ENCODE data around the gene SV2B.

The SV2B gene

DNA sequence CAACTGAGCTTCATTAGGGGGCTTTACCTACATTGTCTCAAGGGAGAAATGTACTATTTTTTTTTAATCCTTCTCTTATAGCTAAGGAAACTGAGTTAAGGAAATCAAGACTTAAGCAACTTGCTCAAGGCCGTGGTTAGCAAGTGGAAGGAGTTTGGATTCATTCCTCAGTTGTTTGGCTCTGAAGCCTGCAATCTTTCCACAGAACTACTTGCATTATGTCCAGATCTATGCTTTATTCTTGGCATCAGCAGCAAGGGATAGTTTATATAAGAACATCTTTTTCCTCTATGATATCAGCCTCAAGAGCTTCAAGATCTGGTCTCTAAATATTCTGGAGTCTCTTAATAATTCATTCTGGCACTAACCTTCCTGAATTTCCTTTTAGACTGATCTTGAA, 182.4 kb downstream of the SV2B start:
- no peak for DNase-seq

DNA sequence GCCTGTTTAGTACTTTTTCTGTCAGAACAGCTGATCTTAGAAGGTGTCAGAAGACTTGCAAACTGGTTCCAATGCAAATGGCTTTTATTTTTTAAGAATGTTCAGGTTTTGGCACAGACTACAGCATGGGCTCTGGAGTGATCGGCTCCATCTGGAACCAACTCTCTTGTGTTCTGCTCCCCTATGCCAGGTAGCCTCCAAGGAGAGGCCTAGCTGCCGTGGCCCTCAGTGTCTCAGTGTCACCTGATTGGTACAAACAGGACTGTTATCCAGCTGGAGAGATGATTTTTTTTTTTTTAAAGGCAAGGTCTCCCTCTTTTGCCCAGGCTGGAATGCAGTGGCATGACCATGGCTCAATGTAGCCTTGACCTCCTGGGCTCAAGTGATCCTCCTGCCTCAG, 183.1 kb downstream of the SV2B start:
- DNase-seq: no peak

DNA sequence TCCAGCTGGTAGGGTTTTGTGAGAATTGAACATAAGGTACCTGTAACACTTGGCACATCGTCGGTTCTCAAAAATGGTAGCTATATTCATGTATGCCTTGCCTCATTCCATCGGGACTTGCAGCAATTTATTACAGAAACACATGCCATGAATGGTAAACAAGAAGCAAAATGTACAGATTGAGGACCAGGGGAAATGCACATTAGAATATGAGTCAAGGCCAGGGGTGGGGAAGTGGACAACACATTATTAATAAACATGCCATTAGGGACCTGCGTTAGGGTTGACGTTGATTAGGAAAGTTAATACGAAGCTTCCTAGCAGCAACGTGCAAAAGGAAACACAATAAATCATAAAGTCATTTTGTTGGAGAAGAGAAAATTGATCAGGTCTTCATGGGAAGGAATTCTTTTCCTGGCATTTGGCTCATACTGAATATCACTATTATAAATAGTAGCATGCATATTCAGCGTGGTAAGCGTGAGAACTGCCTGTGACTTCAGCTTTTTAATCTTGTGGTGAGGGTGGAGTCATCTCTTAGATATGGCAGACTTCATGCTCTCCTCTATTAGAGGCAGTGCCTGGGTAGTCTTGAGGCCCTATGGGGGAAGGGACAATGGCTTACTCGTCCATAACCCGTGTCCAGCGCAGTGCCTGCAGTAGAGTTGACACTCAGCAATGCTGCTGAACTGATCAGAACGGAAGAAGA, 184.9 kb downstream of the SV2B start:
- DNase-seq: no peak

DNA sequence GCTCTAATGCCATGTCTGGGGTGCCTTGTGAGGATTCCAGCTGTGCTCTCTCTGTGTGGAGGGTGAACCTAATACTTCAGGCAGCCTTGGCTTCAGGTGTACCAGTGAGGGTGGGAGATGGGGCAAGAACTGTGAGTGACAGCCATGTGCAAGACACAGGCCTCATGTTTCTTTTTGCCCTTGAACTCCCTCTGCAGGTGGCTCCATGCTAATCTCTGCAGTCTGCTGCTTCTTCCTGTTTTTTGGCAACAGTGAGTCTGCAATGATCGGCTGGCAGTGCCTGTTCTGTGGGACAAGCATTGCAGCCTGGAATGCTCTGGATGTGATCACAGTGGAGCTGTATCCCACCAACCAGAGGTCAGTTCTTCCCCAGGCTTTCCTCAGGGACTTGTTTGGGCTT, 189.3 kb downstream of the SV2B start:
- DNase-seq: no peak

DNA sequence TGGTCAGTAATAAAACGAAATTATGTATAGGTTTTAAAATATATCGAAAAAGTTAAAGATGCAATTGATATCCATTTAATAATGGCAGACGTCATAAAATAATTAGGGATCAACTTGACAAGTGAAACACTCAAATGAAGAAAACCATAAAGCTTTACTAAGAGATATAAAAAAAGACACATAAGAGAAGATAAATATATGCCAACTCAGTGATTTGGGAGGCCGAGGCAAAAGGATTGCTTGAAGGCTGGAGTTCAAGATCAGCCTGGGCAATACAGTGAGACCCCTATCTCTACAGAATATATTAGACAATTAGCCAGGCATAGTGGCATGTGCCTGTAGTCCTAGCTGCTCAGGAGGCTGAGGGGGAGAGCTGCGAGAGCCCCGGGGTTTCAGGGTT, 190.5 kb downstream of the SV2B start:
- DNase-seq: no peak

DNA sequence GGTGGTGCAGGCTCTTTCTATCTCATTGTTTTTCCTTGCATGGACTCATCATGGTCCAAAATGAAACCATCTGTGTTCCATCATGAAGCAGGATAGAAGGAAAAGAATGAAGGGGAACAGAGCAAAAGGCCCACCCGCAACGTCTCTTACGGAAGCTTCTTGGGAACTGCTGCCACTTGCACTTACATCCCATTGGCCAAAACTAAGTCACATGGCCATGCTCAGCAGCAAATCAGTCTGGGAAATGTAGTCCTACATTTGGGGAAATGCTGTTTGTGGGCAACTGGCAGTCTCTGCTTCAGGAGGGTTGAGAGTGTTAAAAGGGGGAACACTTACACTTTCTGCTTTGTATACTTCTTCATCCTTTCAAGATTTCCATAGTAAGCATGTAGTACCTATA, 191.6 kb downstream of the SV2B start:
- DNase-seq: no peak

DNA sequence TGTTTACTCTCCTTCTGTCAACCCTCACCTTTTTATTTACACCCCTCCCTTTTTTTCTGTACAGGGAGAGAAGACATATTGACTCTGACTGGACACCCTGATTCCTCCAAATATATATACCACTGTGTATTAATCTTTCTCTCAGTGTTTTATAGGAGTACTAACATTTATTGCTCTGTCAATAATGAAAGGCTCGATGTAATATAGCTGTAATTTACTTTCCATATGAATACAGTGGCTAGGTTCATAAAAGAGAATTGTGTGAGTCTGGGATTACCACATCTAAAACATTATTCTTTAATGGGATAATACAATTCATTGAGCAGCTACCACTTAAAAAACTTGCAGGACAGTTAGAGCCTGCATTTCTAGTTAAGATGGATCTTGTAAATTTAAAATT, 194.3 kb downstream of the SV2B start:
- DNase-seq: no peak

DNA sequence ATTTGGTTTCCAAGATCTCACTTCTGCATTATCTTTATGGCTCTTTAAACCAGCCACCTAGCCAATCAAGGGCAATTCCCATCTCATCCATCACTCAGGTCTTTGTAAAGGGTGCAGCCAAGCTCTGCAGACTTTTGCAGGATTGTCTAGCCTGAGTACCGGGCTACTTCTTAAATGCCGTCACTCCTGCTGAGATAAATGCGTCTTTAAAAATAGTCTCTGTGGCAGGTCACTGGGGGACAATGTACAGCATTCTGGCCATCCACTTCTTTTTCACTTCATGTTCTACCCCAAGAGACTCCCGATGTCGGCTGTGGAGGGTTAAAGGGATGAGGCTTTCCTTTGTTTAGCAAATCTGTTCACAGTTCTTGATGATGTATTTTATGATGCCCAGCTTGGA, 194.7 kb downstream of the SV2B start:
- DNase-seq: no peak

DNA sequence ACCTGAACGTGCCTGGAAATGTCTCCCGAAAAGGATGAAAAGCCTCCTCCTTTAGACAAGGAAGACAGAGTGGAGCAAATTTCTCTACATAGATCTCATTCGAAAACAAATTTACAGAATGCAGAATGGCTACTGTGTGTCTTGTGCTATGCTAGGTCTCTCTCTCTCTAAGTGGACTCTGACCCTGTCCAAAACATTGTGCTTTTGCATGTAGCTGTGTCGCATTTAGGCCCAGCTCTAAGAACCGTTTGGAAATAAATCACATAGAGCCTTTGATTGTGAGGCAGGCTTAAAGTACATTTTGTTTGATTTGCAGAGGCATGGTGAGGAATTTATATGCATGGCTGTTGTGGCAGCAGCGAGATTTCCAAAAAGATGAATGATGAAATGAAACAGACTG, 198.0 kb downstream of the SV2B start:
- no peak for DNase-seq

DNA sequence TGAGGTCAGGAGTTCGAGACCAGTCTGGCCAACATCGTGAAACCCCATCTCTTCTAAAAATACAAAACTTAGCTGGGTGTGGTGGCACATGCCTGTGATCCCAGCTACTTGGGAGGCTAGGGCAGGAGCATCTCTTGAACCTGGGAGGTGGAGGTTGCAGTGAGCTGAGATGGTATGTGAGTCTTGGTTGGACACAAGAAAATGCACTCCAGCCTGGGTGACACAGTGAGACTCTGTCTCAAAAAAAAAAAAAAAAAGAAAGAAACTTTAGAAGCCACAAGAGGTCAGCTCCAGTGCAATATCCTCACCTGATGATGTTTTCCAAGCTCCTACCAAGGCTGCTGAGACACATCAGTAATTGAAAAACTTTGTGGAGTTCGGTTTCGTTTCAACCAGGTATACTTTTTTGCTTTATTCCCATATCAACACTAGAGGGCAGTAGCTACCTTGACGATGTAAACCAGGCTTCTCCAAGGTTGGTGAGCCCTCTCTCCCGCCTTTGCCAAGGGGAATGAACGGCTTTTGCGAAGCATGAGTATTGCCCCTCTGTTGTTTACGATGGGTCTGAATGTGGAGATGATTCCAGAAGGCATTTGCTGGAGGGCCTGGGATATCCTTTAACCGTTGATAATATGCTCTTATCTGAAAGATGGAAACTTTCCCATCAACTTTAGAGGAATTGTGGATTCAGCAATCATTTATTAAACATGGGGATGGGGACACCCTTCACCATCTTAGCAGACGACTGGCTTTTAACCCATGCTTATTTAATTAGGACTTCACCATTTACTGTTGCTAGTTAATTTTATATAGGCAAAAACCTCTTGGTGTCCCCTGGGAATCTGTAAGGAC, 202.8 kb downstream of the SV2B start:
- no peak for DNase-seq

DNA sequence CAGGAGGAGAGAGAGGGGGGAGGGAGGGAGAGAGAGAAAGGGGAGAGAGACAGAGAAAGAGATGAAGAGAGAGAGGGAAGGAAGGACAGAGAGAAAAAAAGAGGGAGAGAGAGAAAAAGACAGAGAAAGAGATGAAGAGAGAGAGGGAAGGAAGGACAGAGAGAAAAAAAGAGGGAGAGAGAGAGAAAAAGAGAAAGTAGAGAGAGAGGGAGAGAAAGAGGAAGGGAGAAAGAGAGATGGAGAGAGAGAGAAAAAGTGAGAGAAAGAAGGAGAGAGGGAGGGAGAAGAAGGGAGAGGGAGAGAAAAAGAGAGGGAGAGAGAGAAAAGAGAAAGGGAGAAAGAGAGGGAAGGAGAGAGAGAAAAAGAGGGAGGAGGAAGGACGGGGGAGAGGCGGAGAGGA, 204.2 kb downstream of the SV2B start:
- DNase-seq: no peak

DNA sequence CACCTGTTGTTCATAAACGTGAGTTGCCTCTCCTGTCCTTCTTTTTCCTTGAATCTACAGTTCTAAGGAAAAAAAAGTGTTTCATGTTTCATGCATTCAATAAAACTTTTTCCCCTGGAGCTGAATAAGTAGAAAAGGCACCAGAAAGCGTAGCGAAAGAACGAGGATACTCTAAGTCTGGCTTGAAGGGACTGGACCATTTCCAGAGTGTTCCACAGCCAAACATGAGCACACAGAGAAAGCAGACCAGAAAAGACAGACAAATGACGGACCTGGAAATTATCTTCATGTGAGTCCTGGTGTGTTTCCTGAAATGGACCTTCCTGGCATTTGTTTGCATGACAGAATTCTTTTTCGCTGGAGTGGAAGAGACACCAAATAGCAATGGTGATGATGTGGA, 204.7 kb downstream of the SV2B start:
- no peak for DNase-seq

DNA sequence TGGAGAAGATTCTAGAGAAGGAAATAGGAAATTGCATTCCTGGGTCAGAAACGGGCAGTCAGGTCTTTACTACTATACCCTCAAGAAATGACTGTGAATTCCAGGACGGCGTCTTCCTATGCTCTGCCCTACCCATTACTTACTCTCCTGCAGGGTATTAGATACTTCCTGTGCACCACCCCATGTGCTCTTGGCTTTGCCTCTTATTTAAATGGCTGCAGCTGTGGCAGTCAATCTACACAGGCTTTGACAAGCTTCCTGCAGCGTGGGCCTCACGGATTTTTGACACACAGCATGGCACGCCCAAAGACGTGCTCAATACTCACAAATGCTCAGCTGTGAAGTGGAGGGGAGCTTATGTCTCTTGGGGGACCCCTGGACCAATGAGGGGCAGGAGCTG, 206.1 kb downstream of the SV2B start:
- no peak for DNase-seq

DNA sequence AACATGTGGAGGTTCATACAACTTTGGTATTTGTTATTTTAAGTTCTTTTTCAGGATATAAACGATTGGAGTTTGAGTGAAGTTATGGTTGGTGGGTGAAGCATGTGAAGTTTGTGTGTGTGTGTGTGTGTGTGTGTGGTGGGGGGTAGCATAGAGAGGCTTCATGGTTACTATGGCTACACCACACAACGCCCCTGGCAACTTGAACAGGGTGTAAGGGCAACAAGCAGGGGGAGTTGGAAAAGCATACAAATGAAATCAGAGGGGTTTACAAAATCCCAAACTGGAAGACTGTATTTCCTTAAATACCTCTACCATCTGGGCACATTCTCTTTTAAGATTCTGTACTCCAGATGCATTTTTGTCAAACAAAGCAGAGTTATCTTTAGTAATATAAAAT, 207.5 kb downstream of the SV2B start:
- no peak for DNase-seq

DNA sequence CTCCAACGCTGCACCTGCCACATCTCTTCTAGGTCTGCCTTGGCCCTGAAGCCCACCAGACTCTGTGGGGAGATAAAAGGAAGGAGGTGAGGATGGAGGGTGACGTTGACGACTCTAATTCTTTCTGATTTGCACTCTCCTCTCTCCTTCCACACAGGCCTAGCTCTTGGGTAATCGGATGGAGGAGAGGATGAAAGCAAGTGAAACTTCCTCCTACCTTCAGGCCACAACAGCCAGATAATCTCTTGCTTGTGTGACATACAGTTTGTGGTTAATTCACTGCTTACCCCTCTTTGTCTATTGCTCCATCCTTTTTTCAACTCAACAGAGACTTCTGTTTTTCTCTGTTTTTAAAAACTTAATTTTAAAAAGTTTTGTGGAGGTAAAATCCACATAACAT, 208.1 kb downstream of the SV2B start:
- DNase-seq: no peak

DNA sequence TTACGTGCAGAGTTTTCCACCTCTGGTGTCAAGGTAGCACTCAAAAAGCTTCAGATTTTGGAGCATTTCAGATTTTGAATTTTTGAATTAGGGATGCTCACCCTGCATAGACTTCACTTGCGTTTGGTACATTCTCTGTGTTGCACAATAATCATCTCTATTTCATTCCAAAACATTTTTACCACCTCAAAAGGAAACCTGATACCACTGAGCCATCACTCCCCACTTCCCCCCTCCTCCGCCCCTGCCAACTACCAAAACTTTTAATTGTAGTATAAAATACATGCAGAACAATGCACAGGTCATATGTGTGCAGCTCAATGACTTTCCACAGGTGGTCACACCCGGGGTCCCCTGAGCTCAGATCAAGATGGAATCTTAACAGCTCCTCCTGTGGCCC, 208.8 kb downstream of the SV2B start:
- peak in 1 of 2 experiments; percentile 20 for DNase-seq

DNA sequence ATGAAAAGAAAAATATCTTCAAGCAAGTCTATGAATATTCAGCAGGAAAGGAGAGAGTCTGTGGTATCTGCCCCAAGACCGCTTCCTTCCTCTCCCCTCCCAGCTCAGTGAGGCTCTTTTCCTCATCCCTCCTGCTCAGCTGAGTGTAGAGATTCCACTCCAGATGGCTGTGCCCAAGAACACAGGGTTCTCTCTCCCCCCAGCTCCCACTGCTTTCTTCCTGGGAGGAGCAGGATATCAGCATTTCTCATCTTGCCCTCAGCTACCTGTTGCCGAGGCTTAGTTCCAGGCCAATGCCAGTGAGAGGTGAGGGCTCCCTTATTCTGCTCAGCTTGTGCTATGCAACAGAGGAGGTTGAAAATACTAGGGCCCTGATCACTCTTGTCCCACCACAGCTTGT, 211.9 kb downstream of the SV2B start:
- no peak for DNase-seq

DNA sequence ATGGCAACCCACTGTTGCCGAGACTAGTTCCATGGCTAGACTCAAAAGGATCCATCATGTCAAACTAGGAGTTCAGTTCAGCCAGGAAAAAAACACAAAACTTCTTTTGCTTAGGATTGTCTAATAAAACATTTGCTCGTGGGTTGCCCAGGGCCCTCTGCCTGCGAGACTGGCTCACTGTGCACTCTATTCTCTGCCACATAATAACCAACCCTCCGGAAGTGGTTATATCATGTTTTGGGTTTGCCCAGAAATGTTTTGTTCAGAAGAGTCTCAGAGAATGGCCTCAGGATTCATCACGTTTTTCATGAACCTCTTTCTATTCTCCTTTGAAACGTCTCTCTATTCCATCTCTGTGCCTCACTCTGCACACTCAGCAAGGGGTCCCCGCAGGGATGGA, 216.1 kb downstream of the SV2B start:
- no peak for DNase-seq

DNA sequence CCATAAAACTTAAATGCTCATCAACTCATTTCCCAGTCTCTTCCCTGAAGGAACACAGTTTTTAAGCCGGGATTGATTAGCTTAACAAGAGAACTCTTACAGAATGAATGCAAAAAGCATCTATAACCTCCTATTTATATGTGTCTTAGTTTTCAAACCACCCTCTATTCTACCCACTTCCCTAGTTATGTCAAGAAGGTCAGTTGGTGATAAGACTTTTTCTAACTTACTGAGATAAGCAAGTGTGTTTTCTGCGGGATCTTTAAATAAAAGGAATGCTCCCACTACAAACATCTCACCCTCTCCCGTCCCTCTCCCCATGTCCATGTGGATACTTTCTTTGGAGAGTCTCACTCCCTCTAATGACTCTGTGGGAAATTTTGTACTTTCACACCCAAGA, 218.5 kb downstream of the SV2B start:
- DNase-seq: no peak

DNA sequence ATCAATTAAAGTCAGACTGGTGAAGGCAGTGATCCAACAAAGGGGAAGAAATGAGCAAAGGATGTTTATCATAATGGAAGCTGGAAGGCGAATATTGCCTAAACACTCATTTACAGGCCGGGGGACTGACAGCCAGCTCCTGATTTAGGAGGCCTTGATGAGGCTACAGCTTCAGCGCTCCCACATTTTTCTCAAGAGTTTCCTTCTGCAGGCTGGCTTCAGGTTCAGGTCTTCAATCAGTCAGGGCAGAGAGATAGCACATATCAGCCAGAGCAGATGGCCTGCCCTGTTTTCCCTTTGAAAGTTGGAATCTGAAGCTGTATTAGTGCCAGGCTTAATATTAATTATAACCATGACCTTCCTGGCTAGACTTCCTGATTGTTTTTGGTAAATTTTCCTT, 218.9 kb downstream of the SV2B start:
- DNase-seq: no peak

DNA sequence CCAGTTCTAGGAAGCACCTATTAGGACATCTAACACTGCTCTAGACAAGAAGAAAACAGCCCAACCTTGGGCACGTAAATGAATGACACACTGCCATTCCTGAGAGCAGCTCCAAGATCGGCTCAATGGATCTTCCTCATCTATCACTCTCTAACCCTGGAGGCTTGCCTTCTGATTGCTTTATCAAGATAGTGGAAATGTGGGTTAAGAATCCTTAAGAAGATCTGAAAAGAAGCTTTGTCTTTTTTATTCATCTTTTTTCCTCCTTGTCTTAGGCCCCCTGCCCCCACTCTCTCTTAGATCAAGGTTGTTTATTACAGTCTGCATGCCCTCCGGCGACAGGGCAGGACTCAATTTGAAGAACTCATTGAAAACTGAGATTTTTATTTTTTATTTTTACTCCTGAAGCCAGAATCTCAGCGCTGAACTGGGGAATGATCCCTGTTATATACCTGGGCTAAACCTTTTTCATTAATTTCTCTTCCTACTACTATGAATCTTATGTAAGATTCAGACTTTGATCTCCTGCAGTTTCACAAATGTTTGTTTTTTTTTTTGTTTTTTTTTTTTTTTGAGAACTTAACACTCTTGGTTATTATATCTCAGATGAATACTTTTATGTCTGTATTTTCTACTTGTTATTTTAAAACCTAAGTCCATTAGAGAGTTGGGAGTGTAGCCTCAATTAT, 219.5 kb downstream of the SV2B start:
- DNase-seq: no peak

DNA sequence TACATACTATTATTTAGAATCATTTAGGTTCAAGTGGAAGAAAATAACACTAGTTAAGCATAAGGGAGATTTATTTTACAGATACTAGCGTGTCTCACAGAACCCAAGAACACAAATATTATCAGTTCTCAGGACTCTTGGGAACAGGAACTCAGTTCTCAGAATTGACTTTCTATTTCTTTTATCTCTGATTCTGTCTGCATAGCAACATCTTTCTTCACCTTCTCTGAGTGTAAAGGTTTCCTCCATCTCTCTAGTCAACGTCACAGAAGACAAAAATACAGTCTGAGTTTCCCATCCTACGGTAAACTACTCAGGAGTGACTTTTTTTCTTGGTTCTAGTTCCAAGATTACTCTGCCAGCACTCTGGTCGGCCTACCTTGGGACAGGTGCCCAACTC, 220.0 kb downstream of the SV2B start:
- DNase-seq: no peak

DNA sequence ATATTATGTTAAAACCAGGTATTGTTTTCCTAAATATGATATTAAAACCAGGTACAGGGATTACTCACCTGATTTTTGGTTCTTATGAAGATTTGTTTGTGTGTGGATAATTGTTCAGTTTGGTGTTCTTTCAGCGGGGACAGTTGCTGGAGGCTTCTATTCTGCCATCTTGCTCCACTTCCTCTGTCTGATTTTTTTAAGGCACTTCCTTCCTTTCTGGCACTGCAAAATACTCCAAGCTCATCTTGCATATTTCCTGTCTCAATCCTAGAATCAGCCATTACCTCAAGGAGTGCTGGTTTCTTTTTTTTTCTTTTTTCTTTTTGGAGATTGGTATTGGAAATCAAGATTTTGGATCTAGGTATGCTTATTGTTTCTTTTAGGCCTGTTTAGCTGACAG, 229.9 kb downstream of the SV2B start:
- DNase-seq: no peak

DNA sequence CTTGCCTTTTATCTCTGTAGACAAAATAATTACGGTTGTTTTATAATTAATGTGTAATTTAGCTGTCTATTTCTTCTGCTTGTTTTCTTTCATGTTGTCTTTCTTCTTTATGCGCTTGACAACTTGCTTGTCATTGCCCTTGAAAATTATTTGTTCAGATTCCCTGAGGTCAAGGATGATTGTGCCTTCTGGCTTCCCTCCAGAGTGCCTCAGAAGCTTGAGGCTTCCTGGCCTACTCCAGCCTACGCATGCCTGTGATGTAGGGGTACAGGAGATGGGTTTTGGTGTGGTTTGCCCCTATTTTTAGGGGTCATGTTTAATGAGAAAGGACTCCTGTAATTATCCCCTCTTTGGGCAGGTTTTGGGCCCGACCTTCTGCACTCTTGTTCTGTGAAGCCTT, 231.5 kb downstream of the SV2B start:
- DNase-seq: no peak

Measured in stimulated activated CD4-positive, alpha-beta T cell treated with anti-CD3 and anti-CD28 coated beads, Interleukin-4, amount 100 ng/mL, for 4 hours (primary cell).